T-cell (primary cell): Measurements from ENCODE around the gene FKBP10. TPM values are rescaled to one million over a fixed set of nuclear protein-coding genes. Genes with fewer than 3 reads are reported as not detected.

Source experiments
- ATAC-seq, 4 experiments: fragments of 200-7000 bp in 3 of 4; fragments of 150-1000 bp in 1 of 4; cut with Tn5 transposase; replicated peaks in 1 of 4; 1 replicate in 3 of 4; 2 replicates in 1 of 4; pipeline ENCODE4 v1.10.0; 2021; ENCODE audit warnings: moderate library complexity in 3 of 4, mild to moderate bottlenecking in 2 of 4, moderate number of reproducible peaks in 1 of 4
- CTCF ChIA-PET, 2 donors: fragments of 300-600 bp; sonication (Branson Sonifier 250); formaldehyde crosslinking; loops; one replicate each; lab custom pipeline; 2022; ENCODE audit warnings: antibody characterized with exemption in 2 of 2; lab: Charles Lee
- POLR2A ChIA-PET, 2 donors: fragments of 300-600 bp; sonication (Branson Sonifier 250); formaldehyde crosslinking; loops; one replicate each; lab custom pipeline; 2022; ENCODE audit warnings: antibody characterized with exemption in 2 of 2; lab: Charles Lee
- DNase-seq, 35 experiments: peaks; one replicate each; pipeline versions ENCODE4 v3.0.0 to v3.0.0-alpha.2; 2013 to 2023
- H3K27ac ChIP-seq: one replicate; pipeline ENCODE4 v1.5.1; 2013; ENCODE audit warnings: low read length
- H3K27me3 ChIP-seq, 2 experiments: replicated peaks in 1 of 2; 1 replicate in 1 of 2; 2 replicates in 1 of 2; pipeline versions ENCODE4 v1.6.1 to v1.7.0; 2013; ENCODE audit warnings: low read length in 1 of 2, mixed read lengths in 1 of 2; ENCODE audit not compliant: control insufficient read depth in 2 of 2, insufficient read depth in 2 of 2; ENCODE audit errors: extremely low read depth in 1 of 2
- H3K36me3 ChIP-seq, 2 donors: 1 replicate in 1 of 2; 2 replicates in 1 of 2; pipeline versions ENCODE4 v1.6.1 to v1.7.0; 2013; ENCODE audit warnings: low read length in 1 of 2; ENCODE audit not compliant: control insufficient read depth in 2 of 2, insufficient read depth in 1 of 2; ENCODE audit errors: extremely low read depth in 1 of 2
- H3K4me1 ChIP-seq, 2 experiments: 1 replicate in 1 of 2; 2 replicates in 1 of 2; pipeline versions ENCODE4 v1.6.1 to v1.7.0; 2013; ENCODE audit warnings: low read length in 2 of 2, mixed read lengths in 1 of 2; ENCODE audit not compliant: insufficient read depth in 2 of 2, control insufficient read depth in 1 of 2; ENCODE audit errors: extremely low read depth in 1 of 2
- H3K4me3 ChIP-seq, 2 donors: 1 replicate in 1 of 2; 2 replicates in 1 of 2; pipeline versions ENCODE4 v1.5.1 to v1.7.0; 2013; ENCODE audit warnings: mild to moderate bottlenecking in 2 of 2, low read length in 1 of 2, moderate library complexity in 1 of 2; ENCODE audit not compliant: control insufficient read depth in 1 of 2; ENCODE audit errors: extremely low read depth in 1 of 2
- H3K9me3 ChIP-seq: 2 replicates; pipeline ENCODE4 v1.7.0; 2013
- H3K27ac Mint-ChIP-seq, 2 donors: one replicate each; pipeline ENCODE4 v1.8.0; 2020 to 2021; ENCODE audit warnings: mild to moderate bottlenecking in 2 of 2, mixed read lengths in 2 of 2
- H3K27me3 Mint-ChIP-seq, 2 donors: one replicate each; pipeline ENCODE4 v1.8.0; 2021 to 2022; ENCODE audit warnings: mixed read lengths in 2 of 2
- H3K36me3 Mint-ChIP-seq: one replicate; pipeline ENCODE4 v1.8.0; 2021; ENCODE audit warnings: mixed read lengths
- H3K4me1 Mint-ChIP-seq, 3 donors: one replicate each; pipeline ENCODE4 v1.8.0; 2020 to 2022; ENCODE audit warnings: mixed read lengths in 3 of 3, mild to moderate bottlenecking in 1 of 3
- H3K4me3 Mint-ChIP-seq, 3 donors: one replicate each; pipeline ENCODE4 v1.8.0; 2020 to 2022; ENCODE audit warnings: mild to moderate bottlenecking in 3 of 3, mixed read lengths in 3 of 3, moderate library complexity in 3 of 3
- H3K9me3 Mint-ChIP-seq, 3 donors: one replicate each; pipeline ENCODE4 v1.8.0; 2020 to 2022; ENCODE audit warnings: mixed read lengths in 3 of 3
- WGBS: methylation state at CpG from one replicate; pipeline ENCODE4 v1.1.5; 2013; ENCODE audit warnings: missing lambda C conversion rate; ENCODE audit not compliant: insufficient coverage; 5-methylcytosine and 5-hydroxymethylcytosine counted together
- total RNA-seq, 35 experiments: library from RNA in 6 of 35; stranded (reverse) in 6 of 35; fragments of 120-200 nt in 1 of 35; gene quantifications; one replicate each; pipeline versions ENCODE4 v1.2.1 to v1.2.4 and lab custom pipeline; 2013 to 2026

Gene FKBP10
- total RNA-seq, 5 donors from 2014 or later (not counting 1 experiment from before 2014, with no cell fraction given) = 0.49 to 1.3 (median 1.1) TPM; not detected in 1

- H3K27ac Mint-ChIP-seq = no peak overlapping the region
- H3K9me3 Mint-ChIP-seq = no peaks in the 10 kb centered on the region
- Histone ChIP-seq H3K36me3 (peaks cover 0 to 10% of the 10 kb centered on the region in 2 donors), H3K27me3 (no peaks in the 10 kb centered on the region), H3K4me1 (peaks cover 12 to 43% of the 10 kb centered on the region in 2 experiments), H3K27ac (no peak overlapping the region), H3K9me3 (no peaks in the 10 kb centered on the region), H3K4me3 (peak overlapping the region; percentile 7 to 98)
- peaks cover 1% of the 10 kb centered on the region for H3K36me3 Mint-ChIP-seq
- DNase-seq (peak in 30 of 35 experiments; percentile 2 to 47 (median 22)), ATAC-seq (peak in 1 of 4 experiments; percentile 10)
- H3K27me3 Mint-ChIP-seq = no peaks in the 10 kb centered on the region
- POLR2A ChIA-PET = no interaction called here
- 14% methylated on average over 14 of the region's 18 CpGs for WGBS
- CTCF ChIA-PET = interaction anchor here in 1 of 2 donors (0.6 to 1.0 kb wide), 2 partner anchors 11 to 107 kb away, joined by 4 read pairs; no protein-coding TSS in a partner anchor
- H3K4me3 Mint-ChIP-seq = no peak overlapping the region
- peaks cover 34 to 36% (median 35%) of the 10 kb centered on the region in 3 donors for H3K4me1 Mint-ChIP-seq
These were observed 50.5 kb downstream of the FKBP10 start for GRCh38 chr17:41863074-41863848.

GRCh38 chr17:41864498-41864835 lies 51.7 kb downstream of the FKBP10 start:
- H3K36me3 ChIP-seq = peaks cover 0 to 12% of the 10 kb centered on the region in 2 donors
- no peak overlapping the region for H3K4me3 Mint-ChIP-seq
- no peaks in the 10 kb centered on the region for H3K27me3 Mint-ChIP-seq
- peaks cover 8% of the 10 kb centered on the region for H3K36me3 Mint-ChIP-seq
- ChIA-PET POLR2A (no interaction called here), CTCF (interaction anchor here (0.6 to 1.2 kb wide), 5 partner anchors 13 to 161 kb away, joined by 3 to 4 read pairs (median 3); partner anchors contain the start of gene ODAD4 (in 1 of the 2))
- no peak overlapping the region for H3K27ac Mint-ChIP-seq
- H3K9me3 Mint-ChIP-seq = no peaks in the 10 kb centered on the region
- ATAC-seq = peak in 1 of 4 experiments; percentile 68
- under 1% methylated on average over 19 of the region's 25 CpGs for WGBS
- H3K4me1 ChIP-seq = peaks cover 12 to 43% of the 10 kb centered on the region in 2 experiments
- H3K9me3 ChIP-seq = no peaks in the 10 kb centered on the region
- H3K27ac ChIP-seq = peak overlapping the region; percentile 81
- H3K4me3 ChIP-seq = peak overlapping the region; percentile 84 to 98
- no peaks in the 10 kb centered on the region for H3K27me3 ChIP-seq
- peak in 5 of 35 experiments; percentile 52 to 57 (median 53) for DNase-seq
- peaks cover 36 to 42% (median 38%) of the 10 kb centered on the region in 3 donors for H3K4me1 Mint-ChIP-seq

GRCh38 chr17:41864836-41865595 lies 52.2 kb downstream of the FKBP10 start, which contains the start of gene KLHL11:
Gene KLHL11, minus strand, starts transcription at chr17:41865423. Its CDS starts 53 bp downstream, at chr17:41865370.
- ChIA-PET CTCF (interaction anchor here (0.6 to 1.2 kb wide), 3 partner anchors 17 to 161 kb away, joined by 3 to 4 read pairs (median 3); no protein-coding TSS in a partner anchor), POLR2A (interaction anchor here in 1 of 2 donors (0.6 kb wide), 2 partner anchors 105 to 1503 kb away, joined by 5 read pairs; no protein-coding TSS in a partner anchor)
- Mint-ChIP-seq H3K27me3 (no peaks in the 10 kb centered on the region), H3K36me3 (peaks cover 8% of the 10 kb centered on the region), H3K27ac (peak within 1 kb of the TSS; percentile 84 to 89), H3K9me3 (no peaks in the 10 kb centered on the region), H3K4me1 (peaks cover 31 to 39% (median 33%) of the 10 kb centered on the region in 3 donors), H3K4me3 (no peak within 1 kb of the TSS)
- WGBS = under 1% methylated on average over 84 of the region's 90 CpGs
- Histone ChIP-seq H3K27me3 (no peaks in the 10 kb centered on the region), H3K27ac (peak within 1 kb of the TSS; percentile 81), H3K9me3 (no peaks in the 10 kb centered on the region), H3K4me3 (peak within 1 kb of the TSS; percentile 84 to 98), H3K4me1 (peaks cover 12 to 43% of the 10 kb centered on the region in 2 experiments), H3K36me3 (peaks cover 0 to 16% of the 10 kb centered on the region in 2 donors)
- DNase-seq (peak; percentile 72 to 94 (median 85)), ATAC-seq (peak; percentile 92 to 95 (median 94))

- peak overlapping the region in 1 of 2 donors; percentile 39 for H3K4me3 ChIP-seq
- POLR2A ChIA-PET = interaction anchor here in 1 of 2 donors (0.6 kb wide), 2 partner anchors 104 to 1502 kb away, joined by 5 read pairs; no protein-coding TSS in a partner anchor
- Mint-ChIP-seq H3K9me3 (no peaks in the 10 kb centered on the region), H3K4me1 (peaks cover 26 to 34% (median 28%) of the 10 kb centered on the region in 3 donors), H3K36me3 (peaks cover 11% of the 10 kb centered on the region), H3K27me3 (no peaks in the 10 kb centered on the region), H3K27ac (peak overlapping the region; percentile 84 to 89), H3K4me3 (no peak overlapping the region)
- H3K9me3 ChIP-seq = no peaks in the 10 kb centered on the region
- CTCF ChIA-PET = interaction anchor here (0.7 to 1.2 kb wide), 2 partner anchors 128 to 315 kb away, joined by 3 to 4 read pairs; no protein-coding TSS in a partner anchor
- H3K27me3 ChIP-seq = no peaks in the 10 kb centered on the region
- ATAC-seq (peak in 2 of 4 experiments; percentile 1 to 17), DNase-seq (no peak)
- peaks cover 12 to 43% of the 10 kb centered on the region in 2 experiments for H3K4me1 ChIP-seq
- H3K27ac ChIP-seq = no peak overlapping the region
- peaks cover 0 to 20% of the 10 kb centered on the region in 2 donors for H3K36me3 ChIP-seq
- WGBS = 0% methylated on average over 1 of the region's 10 CpGs
These were observed 52.7 kb downstream of the FKBP10 start for GRCh38 chr17:41865596-41865893.

- Mint-ChIP-seq H3K27me3 (no peaks in the 10 kb centered on the region), H3K4me1 (peaks cover 11 to 21% (median 15%) of the 10 kb centered on the region in 3 donors), H3K36me3 (peaks cover 31% of the 10 kb centered on the region), H3K9me3 (no peaks in the 10 kb centered on the region), H3K27ac (peak overlapping the region; percentile 44 to 87), H3K4me3 (no peak overlapping the region)
- ATAC-seq (no peak), DNase-seq (no peak)
- H3K9me3 ChIP-seq = no peaks in the 10 kb centered on the region
- POLR2A ChIA-PET = no interaction called here
- no peak overlapping the region for H3K27ac ChIP-seq
- CTCF ChIA-PET = interaction anchor here in 1 of 2 donors (0.5 kb wide), 1 partner anchor 1388 kb away, joined by 3 read pairs; no protein-coding TSS in a partner anchor
- no peak overlapping the region for H3K4me3 ChIP-seq
- peaks cover 16 to 43% of the 10 kb centered on the region in 2 donors for H3K36me3 ChIP-seq
- no CpG with 5 or more reads among the region's 3 CpGs for WGBS
- H3K4me1 ChIP-seq = peaks cover 10 to 17% of the 10 kb centered on the region in 2 experiments
- no peaks in the 10 kb centered on the region for H3K27me3 ChIP-seq
These were observed 55.8 kb downstream of the FKBP10 start for GRCh38 chr17:41868568-41868967.

GRCh38 chr17:41869426-41869825 lies 56.6 kb downstream of the FKBP10 start:
- peaks cover 11 to 21% (median 15%) of the 10 kb centered on the region in 3 donors for H3K4me1 Mint-ChIP-seq
- CTCF ChIA-PET = no interaction called here
- H3K36me3 Mint-ChIP-seq = peaks cover 32% of the 10 kb centered on the region
- H3K4me3 ChIP-seq = no peak overlapping the region
- DNase-seq (no peak), ATAC-seq (no peak)
- no peaks in the 10 kb centered on the region for H3K9me3 Mint-ChIP-seq
- POLR2A ChIA-PET = no interaction called here
- H3K36me3 ChIP-seq = peaks cover 25 to 51% of the 10 kb centered on the region in 2 donors
- H3K27ac ChIP-seq = no peak overlapping the region
- no peaks in the 10 kb centered on the region for H3K27me3 Mint-ChIP-seq
- WGBS = 75% methylated on average over 4 of the region's 9 CpGs
- H3K27me3 ChIP-seq = no peaks in the 10 kb centered on the region
- H3K4me1 ChIP-seq = peaks cover 2 to 8% of the 10 kb centered on the region in 2 experiments
- no peak overlapping the region for H3K4me3 Mint-ChIP-seq
- peak overlapping the region; percentile 55 to 87 for H3K27ac Mint-ChIP-seq
- no peaks in the 10 kb centered on the region for H3K9me3 ChIP-seq
